Measurements from ENCODE around the gene YTHDF2.
"Not testable (repeated sequence)": the region's sequence is repeated elsewhere in the genome, so short reads cannot be mapped to it uniquely, and the experiment has no call there.

The YTHDF2 gene

DNA sequence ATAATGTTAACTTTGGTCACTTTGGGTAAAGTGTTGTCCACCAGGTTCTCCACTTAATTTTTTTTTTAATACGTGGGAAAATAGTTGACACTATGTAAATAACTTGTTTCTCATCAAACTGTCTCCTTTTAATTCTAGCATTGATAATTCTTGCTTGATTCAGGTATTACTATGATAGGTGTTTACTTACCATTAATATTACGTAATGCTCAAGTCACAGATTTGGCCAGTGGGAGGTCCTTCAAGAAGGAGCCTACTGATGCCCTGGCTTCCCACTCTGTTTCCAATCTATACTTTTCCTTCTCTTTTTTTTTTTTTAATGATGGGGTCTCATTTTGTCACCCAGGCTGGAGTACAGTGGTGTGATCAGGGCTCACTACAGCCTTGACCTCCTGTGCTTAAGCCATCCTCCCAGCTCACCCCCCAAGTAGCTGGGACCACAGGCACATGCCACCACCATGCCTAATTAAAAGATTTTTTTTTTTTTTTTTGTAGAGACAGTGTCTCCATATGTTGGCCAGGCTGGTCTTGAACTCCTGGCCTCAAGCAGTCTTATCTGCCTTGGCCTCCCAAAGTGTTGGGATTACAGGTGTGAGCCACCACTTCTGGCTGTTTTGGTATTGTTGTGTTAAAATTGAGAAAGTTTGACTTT, 29.9 kb downstream of the YTHDF2 start:
- peaks cover 8 to 27% (median 23%) of the 10 kb centered on the region in 3 donors for H3K36me3 ChIP-seq

DNA sequence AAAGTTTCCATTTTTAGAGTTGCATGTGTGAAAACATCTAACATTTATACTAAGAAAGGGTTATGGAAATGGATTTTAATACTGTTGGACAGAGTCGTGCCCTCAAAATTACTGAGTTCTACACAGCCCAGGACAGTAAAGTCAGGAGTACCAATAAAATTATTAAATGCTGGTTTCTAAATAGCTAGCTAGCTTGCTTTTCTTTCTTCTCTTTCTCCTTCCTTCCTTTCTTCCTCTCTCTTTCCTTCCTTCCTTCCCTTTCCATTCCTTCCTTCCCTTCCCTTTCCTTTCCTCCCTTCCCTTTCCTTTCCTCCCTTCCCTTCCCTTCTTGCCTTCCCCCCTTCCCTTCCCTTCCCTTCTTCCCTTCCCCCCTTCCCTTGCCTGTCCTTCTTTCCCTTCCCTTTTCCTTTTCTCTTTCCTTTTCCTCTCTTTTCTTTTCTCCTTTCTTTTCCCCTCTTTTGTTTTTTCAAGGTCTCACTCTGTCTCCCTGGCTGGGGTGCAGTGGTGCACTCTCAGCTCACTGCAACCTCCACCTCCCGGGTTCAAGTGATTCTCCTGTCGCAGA, 33.9 kb downstream of the YTHDF2 start:
- Histone ChIP-seq H3K9me3 (no peaks in the 10 kb centered on the region), H3K36me3 (peaks cover 8 to 44% (median 23%) of the 10 kb centered on the region in 3 donors), H3K27me3 (no peaks in the 10 kb centered on the region), H3K27ac (no peak overlapping the region), H3K4me1 (peaks cover 0 to 12% (median 10%) of the 10 kb centered on the region in 4 donors), H3K4me3 (no peak overlapping the region)
- TF ChIP-seq, protein P1, sequence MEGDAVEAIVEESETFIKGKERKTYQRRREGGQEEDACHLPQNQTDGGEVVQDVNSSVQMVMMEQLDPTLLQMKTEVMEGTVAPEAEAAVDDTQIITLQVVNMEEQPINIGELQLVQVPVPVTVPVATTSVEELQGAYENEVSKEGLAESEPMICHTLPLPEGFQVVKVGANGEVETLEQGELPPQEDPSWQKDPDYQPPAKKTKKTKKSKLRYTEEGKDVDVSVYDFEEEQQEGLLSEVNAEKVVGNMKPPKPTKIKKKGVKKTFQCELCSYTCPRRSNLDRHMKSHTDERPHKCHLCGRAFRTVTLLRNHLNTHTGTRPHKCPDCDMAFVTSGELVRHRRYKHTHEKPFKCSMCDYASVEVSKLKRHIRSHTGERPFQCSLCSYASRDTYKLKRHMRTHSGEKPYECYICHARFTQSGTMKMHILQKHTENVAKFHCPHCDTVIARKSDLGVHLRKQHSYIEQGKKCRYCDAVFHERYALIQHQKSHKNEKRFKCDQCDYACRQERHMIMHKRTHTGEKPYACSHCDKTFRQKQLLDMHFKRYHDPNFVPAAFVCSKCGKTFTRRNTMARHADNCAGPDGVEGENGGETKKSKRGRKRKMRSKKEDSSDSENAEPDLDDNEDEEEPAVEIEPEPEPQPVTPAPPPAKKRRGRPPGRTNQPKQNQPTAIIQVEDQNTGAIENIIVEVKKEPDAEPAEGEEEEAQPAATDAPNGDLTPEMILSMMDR (IDR thresholded peaks at IDR 0.05): no peak
- DNase-seq: no peak
- intact Hi-C loops (cut with DNase I; ENCODE audit: low total_unique reads): no loop called here

More for the DNA sequence above, 29.9 kb downstream of the YTHDF2 start:
- intact Hi-C loops (cut with DNase I; ENCODE audit: low total_unique reads): no loop called here
- H3K27me3 ChIP-seq: no peaks in the 10 kb centered on the region
- H3K9me3 ChIP-seq: no peaks in the 10 kb centered on the region
- H3K4me1 ChIP-seq: no peaks in the 10 kb centered on the region
- no peak overlapping the region for H3K4me3 ChIP-seq
- no peak overlapping the region for H3K27ac ChIP-seq
- DNase-seq: no peak
- TF ChIP-seq, protein P1 (IDR thresholded peaks at IDR 0.05): no peak

DNA sequence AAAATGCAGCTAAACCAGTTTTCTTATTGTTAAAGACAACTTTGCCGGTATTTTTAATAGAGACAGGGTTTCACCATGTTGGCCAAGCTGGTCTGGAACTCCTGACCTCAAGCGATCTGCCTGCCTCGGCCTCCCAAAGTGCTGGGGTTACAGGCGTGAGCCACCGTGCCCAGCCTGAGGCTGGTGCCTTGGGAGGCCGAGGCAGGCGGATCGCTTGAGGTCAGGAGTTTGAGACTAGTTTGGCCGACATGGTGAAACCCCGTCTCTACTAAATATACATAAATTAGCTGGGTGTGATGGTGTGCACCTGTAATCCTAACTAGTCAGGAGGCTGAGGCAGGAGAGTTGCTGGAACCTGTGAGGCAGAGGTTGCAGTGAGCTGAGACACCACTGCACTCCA, 35.2 kb downstream of the YTHDF2 start:
- intact Hi-C loops (cut with DNase I; ENCODE audit: low total_unique reads); DNase-seq: not testable (repeated sequence)
- H3K36me3 ChIP-seq: peaks cover 8 to 38% (median 17%) of the 10 kb centered on the region in 3 donors

DNA sequence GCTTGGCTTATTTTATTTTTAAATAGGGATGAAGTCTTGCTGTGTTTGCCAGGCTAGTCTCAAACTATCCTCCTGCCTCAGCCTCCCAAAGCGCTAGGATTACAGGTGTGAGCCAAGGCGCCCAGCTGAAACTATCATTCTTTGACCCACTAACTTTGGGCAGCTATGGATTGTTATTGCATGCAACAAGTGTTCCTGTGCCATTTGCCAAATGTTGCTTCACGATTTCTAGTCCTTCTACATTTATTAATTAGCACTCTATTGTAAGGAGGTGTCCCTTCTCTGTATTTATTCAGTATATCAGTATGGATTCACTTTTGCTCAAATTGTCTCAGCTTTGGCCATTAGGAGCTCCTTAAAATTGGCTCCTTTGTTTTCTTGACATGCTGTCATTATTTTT, 36.4 kb downstream of the YTHDF2 start:
- DNase-seq: no peak
- intact Hi-C loops (cut with DNase I; ENCODE audit: low total_unique reads): no loop called here

More for the DNA sequence above, 35.2 kb downstream of the YTHDF2 start:
- H3K9me3 ChIP-seq, H3K27me3 ChIP-seq, H3K4me3 ChIP-seq, H3K27ac ChIP-seq: not testable (repeated sequence)
- peaks cover 0 to 14% (median 10%) of the 10 kb centered on the region in 4 donors for H3K4me1 ChIP-seq

DNA sequence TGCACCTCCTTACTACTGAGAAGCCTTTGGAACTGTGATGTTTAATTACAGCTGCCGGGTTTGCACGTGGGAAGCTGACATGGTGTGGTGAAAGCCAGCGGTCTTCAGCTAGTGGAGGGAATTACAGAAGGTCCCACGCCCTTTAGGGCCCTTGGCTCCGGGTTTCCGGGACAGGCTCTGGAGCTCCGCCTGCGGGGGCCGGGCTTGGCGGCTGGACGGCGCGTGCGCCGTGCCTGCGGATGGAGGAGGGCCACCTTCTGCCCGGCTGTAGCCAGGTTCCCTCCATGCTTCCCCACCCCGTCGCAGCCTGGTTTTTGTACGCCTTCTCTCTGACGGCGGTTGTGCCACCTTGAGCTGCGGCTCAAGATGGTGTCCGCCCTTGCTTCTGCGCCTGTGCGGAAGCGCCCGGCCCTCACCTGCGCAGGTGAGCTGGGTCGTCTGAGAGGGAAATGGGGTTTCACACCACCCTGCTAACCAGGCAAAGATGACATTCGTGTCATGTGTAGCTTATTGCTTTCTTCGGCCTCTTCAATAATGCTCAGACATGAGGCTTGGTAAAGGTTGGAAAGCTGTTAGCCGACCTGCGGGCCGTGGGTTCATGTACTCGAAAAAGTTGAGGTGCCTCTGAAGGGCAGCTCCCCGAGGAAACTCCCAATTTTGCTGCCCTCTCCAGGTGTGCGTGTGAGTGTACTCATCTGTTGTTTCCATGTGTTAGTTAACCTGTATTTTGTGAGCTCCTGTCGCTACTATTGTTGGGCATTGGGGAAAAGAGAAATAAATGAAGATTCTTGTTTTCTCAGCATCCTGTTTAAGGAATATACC, 38.6 kb downstream of the YTHDF2 start:
- Histone ChIP-seq H3K4me3 (peak overlapping the region; percentile 27 to 49), H3K4me1 (peaks cover 0 to 14% (median 10%) of the 10 kb centered on the region in 4 donors), H3K27me3 (no peaks in the 10 kb centered on the region), H3K36me3 (peaks cover 0 to 27% (median 4%) of the 10 kb centered on the region in 3 donors), H3K9me3 (no peaks in the 10 kb centered on the region), H3K27ac (no peak overlapping the region)
- peak; percentile 66 to 80 for DNase-seq
- TF ChIP-seq, protein P1 (IDR thresholded peaks at IDR 0.05): no peak
- intact Hi-C loops (cut with DNase I; ENCODE audit: low total_unique reads): no loop called here

More for the DNA sequence above, 36.4 kb downstream of the YTHDF2 start:
- no peaks in the 10 kb centered on the region for H3K9me3 ChIP-seq
- TF ChIP-seq, protein P1 (IDR thresholded peaks at IDR 0.05): no peak
- H3K4me3 ChIP-seq: no peak overlapping the region
- H3K36me3 ChIP-seq: peaks cover 8 to 38% (median 17%) of the 10 kb centered on the region in 3 donors
- H3K27me3 ChIP-seq: no peaks in the 10 kb centered on the region
- peaks cover 0 to 14% (median 10%) of the 10 kb centered on the region in 4 donors for H3K4me1 ChIP-seq
- H3K27ac ChIP-seq: no peak overlapping the region
